Retinal pigment epithelial cell (primary cell): ENCODE measurements around the gene MYL11.
"Not testable (repeated sequence)": the region's sequence is repeated elsewhere in the genome, so short reads cannot be mapped to it uniquely, and the experiment has no call there.

ENCODE experiments used
- DNase-seq: peaks from one replicate; pipeline ENCODE4 v3.0.0-alpha.2; 2010; ENCODE audit warnings: low read depth
- H3K4me3 ChIP-seq: 2 replicates; pipeline ENCODE4 v1.5.1; 2011; ENCODE audit warnings: mild to moderate bottlenecking, low read length, control low read depth, moderate library complexity
- CTCF ChIP-seq: conservative IDR thresholded peaks from 2 replicates; pipeline ENCODE4 v1.5.1; 2011; ENCODE audit warnings: low read depth, low read length, control low read depth, inconsistent platforms

Gene MYL11

GRCh38 chr16:30374538-30374937, at the start of gene MYL11:
MYL11 (plus strand) TSS chr16:30374802; CDS start chr16:30374858, 56 bp downstream.
- no peak for DNase-seq
- TF ChIP-seq CTCF, result no peak
- H3K4me3 ChIP-seq, result no peak within 1 kb of the TSS

- not testable (repeated sequence) for DNase-seq
- peak overlapping the region; percentile 61 for H3K4me3 ChIP-seq
These were observed 40.1 kb upstream of the MYL11 start for GRCh38 chr16:30334473-30334989.

- DNase-seq, result not testable (repeated sequence)
- peak overlapping the region; percentile 61 for H3K4me3 ChIP-seq
These were observed 39.5 kb upstream of the MYL11 start for GRCh38 chr16:30335028-30335597.

GRCh38 chr16:30335598-30336474, 38.8 kb upstream of the MYL11 start:
- TF ChIP-seq CTCF, result no peak
- peak overlapping the region; percentile 49 for H3K4me3 ChIP-seq
- DNase-seq, result peak; percentile 51

GRCh38 chr16:30337964-30338357, 36.6 kb upstream of the MYL11 start:
- DNase-seq, result not testable (repeated sequence)

GRCh38 chr16:30338715-30339114, 35.9 kb upstream of the MYL11 start:
- H3K4me3 ChIP-seq, DNase-seq: not testable (repeated sequence)

More at GRCh38 chr16:30337964-30338357, 36.6 kb upstream of the MYL11 start:
- H3K4me3 ChIP-seq, result not testable (repeated sequence)

GRCh38 chr16:30340621-30341020, 34.0 kb upstream of the MYL11 start:
- DNase-seq, result no peak
- H3K4me3 ChIP-seq, result no peak overlapping the region
- no peak for TF ChIP-seq CTCF

GRCh38 chr16:30341971-30342370, 32.6 kb upstream of the MYL11 start:
- not testable (repeated sequence) for H3K4me3 ChIP-seq, DNase-seq

GRCh38 chr16:30342751-30343490, 31.7 kb upstream of the MYL11 start:
- TF ChIP-seq CTCF, result no peak
- DNase-seq, result no peak
- H3K4me3 ChIP-seq, result no peak overlapping the region

- H3K4me3 ChIP-seq, DNase-seq: not testable (repeated sequence)
These were observed 31.1 kb upstream of the MYL11 start for GRCh38 chr16:30343491-30343820.
